NCI-H460 (cell line): ENCODE results near the gene GPR158. TPM values are rescaled to one million over a fixed set of nuclear protein-coding genes. Genes with fewer than 3 reads are reported as not detected.

Experiments used
- DNase-seq: peaks from one replicate; pipeline ENCODE4 v3.0.0-alpha.2; 2016; ENCODE audit warnings: low read depth; ENCODE audit errors: extremely low read depth
- total RNA-seq: library from RNA; depleted of rRNA; stranded (reverse); fragments of >200 nt; shearing (Covaris generic); gene quantifications from 2 replicates; pipeline ENCODE4 v1.2.3, GENCODE V29; 2014

Gene GPR158
- total RNA-seq, 1 experiment from 2014 or later, result 0.02 TPM

DNA sequence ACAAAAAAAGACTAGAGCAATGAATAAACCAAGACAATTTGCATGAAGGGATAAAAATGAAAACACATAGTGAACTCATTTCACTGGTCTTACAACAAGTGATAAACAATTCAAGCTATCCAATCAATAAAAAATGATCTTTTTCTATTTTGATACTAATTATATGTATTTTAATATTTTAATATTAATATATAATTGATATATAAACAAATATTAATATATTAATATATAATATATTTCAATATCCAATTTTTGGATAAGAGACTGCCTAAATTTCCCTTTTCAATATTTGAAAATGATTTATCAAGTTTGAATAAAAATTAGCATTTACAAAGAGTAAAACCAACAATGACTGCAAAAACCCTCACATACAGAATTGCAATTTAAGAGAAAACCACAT is 317.9 kb downstream of the GPR158 start:
- DNase-seq, result no peak

GRCh38 chr10:25493122-25493893 is 318.5 kb downstream of the GPR158 start:
- DNase-seq, result peak; percentile 78

DNA sequence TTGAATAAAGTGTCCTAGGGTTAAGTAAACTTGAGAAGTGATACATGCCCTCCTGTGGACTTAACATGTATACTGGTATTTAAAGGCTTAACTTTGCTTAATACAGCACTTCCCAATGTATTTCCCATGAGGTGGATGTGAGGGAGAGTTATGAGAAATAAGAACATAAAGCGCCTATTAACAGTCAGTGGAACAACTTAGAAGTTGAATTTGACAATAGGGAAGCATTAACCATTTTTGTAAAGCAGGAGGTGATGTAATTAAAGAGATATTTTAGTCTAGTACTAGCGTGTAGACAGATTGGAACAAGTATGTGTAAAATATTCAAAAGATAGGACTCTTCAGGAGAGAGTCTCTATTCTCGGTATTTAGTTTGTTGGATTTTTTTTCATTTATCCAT is 322.4 kb downstream of the GPR158 start:
- no peak for DNase-seq

- no peak for DNase-seq
Observed at GRCh38 chr10:25498645-25499044, 323.8 kb downstream of the GPR158 start.

DNA sequence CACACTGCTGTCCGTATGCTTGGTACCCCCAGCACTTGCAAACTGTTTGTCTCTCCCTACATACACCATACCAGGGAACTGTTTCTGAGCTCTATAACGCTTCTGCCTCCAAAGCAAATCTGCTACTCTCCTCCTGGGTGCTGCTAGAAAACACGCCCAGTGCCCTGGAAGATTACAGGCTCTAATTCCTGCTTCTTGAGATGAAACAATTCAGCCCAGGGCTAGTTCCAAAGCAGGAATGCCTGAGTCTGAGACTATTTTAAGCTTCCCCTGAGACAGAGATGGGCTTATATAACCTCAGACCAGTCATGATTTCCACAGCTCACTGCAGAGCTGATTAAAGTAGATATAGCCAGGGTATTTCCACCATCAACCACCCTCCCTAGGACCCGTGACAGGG is 327.1 kb downstream of the GPR158 start:
- no peak for DNase-seq

GRCh38 chr10:25502453-25502852 is 327.7 kb downstream of the GPR158 start:
- DNase-seq, result no peak

DNA sequence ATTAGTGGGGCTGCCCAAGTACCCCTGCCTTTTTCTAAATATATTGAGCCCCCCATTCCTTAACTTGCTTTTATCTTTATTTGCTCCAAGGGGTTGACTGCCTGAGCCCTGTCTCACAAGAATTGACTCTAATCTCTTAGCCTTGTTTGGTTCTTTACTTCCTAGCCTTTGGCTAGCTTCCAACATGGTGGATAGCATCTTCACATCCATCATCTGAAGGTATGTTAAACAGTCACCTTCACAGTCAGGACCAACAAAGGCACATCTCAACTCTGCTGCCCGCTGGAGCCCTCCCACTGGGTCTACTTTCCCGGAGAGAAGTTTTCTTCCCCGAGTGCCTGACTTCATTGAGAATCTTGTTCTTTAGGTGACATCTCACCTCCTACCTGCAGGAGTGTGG is 329.5 kb downstream of the GPR158 start:
- no peak for DNase-seq

DNA sequence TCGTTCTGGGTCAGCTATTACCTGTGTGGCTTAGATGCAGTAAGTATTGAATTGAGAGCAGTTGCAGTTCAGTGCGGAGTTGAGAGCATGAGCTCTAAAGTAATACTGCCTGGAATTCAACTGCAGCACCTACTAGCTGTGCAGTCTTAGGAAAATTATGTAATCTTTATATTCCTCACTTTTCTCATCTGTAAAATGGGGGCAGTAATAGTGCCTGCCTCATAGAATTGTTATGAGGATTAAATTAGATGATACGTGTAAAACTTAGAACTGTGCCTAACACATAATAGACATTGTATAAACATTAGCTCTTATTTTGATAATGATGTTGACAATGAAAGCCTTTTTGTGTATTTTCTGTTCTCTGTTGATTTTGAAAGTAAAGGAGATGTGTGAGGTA is 330.0 kb downstream of the GPR158 start:
- no peak for DNase-seq

GRCh38 chr10:25505466-25505865 is 330.7 kb downstream of the GPR158 start:
- no peak for DNase-seq

DNA sequence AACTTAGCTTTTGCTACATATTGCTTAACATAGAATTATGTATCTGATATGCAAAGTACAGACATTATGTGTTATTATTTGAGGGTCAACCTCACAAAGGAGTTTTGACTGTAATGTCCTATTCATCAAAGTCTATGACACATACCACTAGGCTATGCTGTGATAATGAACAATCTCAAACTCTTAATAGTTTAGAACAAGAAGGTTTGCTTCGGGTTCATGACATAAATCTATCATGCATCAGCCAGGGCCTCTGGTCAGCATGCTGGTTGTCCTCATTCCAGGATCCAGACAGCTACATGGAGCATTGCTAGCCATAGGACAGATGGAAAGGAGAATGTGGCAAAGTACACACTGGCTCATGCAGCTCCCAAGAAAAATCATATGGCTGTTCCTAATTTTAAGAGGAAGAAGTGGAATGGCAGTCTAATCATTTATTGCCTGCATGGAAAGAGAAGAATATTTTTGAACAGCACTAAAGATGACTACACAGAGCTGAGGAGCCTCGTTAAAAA is 332.1 kb downstream of the GPR158 start:
- DNase-seq, result no peak

- DNase-seq, result no peak
Observed at GRCh38 chr10:25508112-25508815, 333.5 kb downstream of the GPR158 start.

DNA sequence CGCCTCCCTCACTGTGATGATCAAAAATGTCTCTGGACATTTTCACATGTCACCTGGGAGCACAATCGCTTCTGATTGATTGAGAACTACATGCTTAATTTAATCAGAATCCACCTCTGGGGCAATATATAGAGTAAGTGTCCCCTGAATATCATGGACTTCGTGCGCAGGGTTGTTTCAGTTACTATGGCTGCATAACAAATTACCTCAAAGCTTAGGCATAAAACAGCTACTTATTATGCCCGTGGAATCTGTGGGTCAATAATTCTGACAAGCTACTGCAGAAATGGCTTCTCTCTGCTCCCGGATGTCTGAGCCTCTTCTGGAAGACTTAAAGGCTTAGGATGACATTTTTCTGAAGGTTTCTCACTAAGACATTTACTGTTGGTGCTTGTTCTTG is 334.4 kb downstream of the GPR158 start:
- no peak for DNase-seq

- DNase-seq, result no peak
Observed at GRCh38 chr10:25522294-25522693, 347.5 kb downstream of the GPR158 start.

- peak; percentile 21 for DNase-seq
Observed at GRCh38 chr10:25522946-25523608, 348.3 kb downstream of the GPR158 start.

DNA sequence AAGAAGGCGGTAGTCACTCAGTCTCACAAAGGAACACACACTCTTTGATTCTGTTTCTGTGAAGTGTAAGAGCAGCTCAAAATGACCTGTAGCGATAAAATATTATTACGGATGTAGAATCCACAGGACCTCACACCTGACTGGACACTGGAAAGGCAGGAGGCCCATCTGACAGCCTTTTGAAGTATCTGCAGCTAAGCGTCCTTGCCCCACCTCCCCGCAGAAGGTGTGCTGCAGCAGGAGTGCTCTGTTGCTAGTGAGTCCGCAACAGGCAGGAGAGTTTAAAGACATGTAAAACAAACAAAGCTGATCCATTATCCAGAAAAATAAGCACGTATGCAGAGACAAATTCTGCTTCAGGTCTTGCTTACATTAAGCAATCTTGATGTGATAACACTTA is 355.5 kb downstream of the GPR158 start:
- no peak for DNase-seq

- no peak for DNase-seq
Observed at GRCh38 chr10:25531457-25532061, 356.8 kb downstream of the GPR158 start.

DNA sequence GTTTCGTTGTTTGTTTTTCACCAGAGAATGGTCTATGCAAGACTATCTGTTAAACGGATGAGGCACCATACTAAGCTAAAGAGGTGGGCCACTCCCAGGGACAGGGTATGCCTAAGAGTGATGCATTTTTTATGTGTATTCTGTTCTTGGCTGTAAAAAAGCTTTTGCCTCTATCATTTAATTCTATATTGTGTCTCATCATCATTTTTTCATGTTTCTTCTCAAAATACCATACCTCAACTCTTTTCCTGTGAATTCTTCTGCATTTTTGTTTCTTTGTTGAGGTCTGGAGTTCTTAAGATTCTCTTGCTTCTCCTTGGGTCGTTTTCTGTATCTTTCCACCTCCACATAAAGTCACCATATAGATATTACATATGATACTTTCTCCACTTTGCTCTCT is 357.4 kb downstream of the GPR158 start:
- DNase-seq, result no peak

DNA sequence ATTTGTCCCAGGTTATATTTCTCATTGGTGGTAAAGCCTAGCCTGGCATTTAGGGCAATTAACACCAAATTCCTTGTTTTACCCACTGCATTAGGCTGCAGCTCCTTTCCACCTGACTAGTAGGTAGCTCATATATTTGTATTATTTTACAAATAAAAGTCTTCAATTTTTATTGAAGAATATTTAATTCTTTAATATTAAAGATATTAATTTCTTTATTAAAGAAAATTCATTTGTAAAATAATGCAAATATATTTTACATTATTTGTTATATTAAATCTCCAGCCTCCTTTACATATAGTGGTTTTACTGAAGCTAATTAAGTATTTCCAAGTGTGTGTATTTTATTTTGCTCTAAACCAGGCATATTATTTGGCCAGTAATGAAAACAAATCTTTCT is 361.2 kb downstream of the GPR158 start:
- no peak for DNase-seq

- no peak for DNase-seq
Observed at GRCh38 chr10:25547382-25547781, 372.6 kb downstream of the GPR158 start.

DNA sequence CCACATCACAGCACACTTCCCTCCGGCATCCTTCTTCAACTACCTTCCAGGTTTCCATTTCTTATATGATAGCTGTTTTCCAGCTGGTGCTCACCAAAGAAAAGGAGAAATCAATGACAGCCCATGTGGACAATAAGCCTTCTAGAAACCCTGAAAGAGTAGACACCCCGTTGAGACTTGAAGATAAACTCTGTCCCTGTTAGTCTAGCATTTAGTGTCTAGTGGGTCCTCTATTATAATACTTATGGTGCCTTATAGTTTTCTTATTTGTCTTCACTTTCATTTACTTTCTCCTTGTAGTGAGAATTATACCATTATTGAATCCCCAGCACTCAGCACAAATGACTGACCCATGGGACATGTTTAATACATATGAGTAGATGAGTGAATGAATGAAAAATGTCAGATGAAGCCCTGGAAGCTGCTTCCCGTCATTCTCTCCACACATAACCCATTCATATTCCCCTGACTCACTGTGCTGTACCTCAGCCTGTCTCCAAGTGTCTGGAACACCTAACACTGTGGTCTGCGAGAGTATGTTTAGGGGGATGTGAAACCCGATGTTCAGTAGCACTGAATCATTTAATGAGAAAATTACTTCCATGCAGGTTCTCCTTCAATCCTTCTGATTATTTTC is 377.6 kb downstream of the GPR158 start:
- no peak for DNase-seq

- DNase-seq, result no peak
Observed at GRCh38 chr10:25555865-25556264, 381.1 kb downstream of the GPR158 start.
